ENCODE measurements around the gene PIP4P1.

The PIP4P1 gene

DNA sequence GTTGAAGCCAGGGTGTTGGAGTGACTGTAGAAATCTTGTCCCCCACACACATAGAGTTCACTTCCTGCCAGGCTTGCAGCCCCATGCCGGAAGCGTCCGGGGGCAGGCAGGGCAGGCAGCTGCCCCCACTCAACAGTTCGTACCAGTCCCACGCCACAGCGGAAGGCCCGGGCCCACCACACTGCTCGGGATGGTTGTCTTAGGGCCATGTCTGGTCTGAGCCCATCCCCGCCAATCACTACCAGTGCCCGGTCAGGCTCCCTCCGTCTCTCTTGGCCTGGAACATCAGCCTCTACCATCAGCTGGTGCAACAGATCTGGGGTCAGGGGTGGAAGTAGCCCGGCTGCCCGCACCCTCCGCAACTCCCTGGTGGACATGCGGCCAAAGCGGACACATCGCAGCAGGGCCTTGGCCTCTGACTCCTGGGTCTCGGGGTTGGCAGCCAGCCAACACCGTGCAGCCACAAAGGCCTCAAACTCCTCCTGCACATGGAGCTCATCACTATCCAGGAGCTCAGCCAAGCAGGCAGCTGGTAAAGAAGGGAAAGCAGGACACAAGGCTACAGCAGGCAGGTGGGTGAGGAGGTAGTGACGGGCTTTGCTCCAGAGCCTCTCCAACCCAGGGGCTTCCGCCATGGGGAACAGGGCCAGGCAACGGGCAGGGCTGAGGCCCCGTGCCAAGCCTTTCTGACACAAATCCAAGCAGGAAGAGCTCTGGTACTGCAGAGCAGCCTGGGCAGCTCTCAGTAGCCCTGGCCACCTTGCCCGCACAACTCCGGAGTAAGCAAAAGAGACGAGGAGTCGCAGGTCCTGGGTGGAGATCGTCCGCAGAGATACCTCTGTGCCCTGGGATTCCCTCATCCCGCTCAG lies 31.2 kb downstream of the PIP4P1 start:
- no peak for TF ChIP-seq CTCF (IDR thresholded peaks at IDR 0.05)
- Histone ChIP-seq H3K9me3 (no peaks in the 10 kb centered on the region), H3K27me3 (no peaks in the 10 kb centered on the region), H3K4me3 (ENCODE audit: low read depth in 1 of 2, low read length in 1 of 2) (no peak overlapping the region), H3K36me3 (no peaks in the 10 kb centered on the region), H3K4me1 (ENCODE audit: control insufficient read depth in 1 of 2, insufficient read depth in 1 of 2, low read depth in 1 of 2, low read length in 1 of 2) (peaks cover 30 to 32% of the 10 kb centered on the region in 2 experiments), H3K27ac (no peak overlapping the region)

GRCh38 chr14:20428802-20429201 lies 32.4 kb downstream of the PIP4P1 start:
- H3K9me3 ChIP-seq = no peaks in the 10 kb centered on the region
- no peaks in the 10 kb centered on the region for H3K36me3 ChIP-seq
- peak overlapping the region in 1 of 2 experiments; percentile 62 for H3K4me3 ChIP-seq (ENCODE audit: low read depth in 1 of 2, low read length in 1 of 2)
- H3K27me3 ChIP-seq = no peaks in the 10 kb centered on the region
- no peak for TF ChIP-seq CTCF (IDR thresholded peaks at IDR 0.05)
- peaks cover 30 to 32% of the 10 kb centered on the region in 2 experiments for H3K4me1 ChIP-seq (ENCODE audit: control insufficient read depth in 1 of 2, insufficient read depth in 1 of 2, low read depth in 1 of 2, low read length in 1 of 2)
- peak overlapping the region; percentile 86 for H3K27ac ChIP-seq

- no peaks in the 10 kb centered on the region for H3K27me3 ChIP-seq
- peaks cover 30 to 32% of the 10 kb centered on the region in 2 experiments for H3K4me1 ChIP-seq (ENCODE audit: control insufficient read depth in 1 of 2, insufficient read depth in 1 of 2, low read depth in 1 of 2, low read length in 1 of 2)
- H3K4me3 ChIP-seq (ENCODE audit: low read depth in 1 of 2, low read length in 1 of 2) = peak overlapping the region; percentile 53 to 62
- no peak for TF ChIP-seq CTCF (IDR thresholded peaks at IDR 0.05)
- no peaks in the 10 kb centered on the region for H3K36me3 ChIP-seq
- peak overlapping the region; percentile 86 for H3K27ac ChIP-seq
- no peaks in the 10 kb centered on the region for H3K9me3 ChIP-seq
Observed at GRCh38 chr14:20428010-20428365, 33.2 kb downstream of the PIP4P1 start.

- TF ChIP-seq CTCF (IDR thresholded peaks at IDR 0.05) = no peak
- peak overlapping the region; percentile 53 to 62 for H3K4me3 ChIP-seq (ENCODE audit: low read depth in 1 of 2, low read length in 1 of 2)
- no peaks in the 10 kb centered on the region for H3K36me3 ChIP-seq
- H3K27ac ChIP-seq = peak overlapping the region; percentile 86
- H3K9me3 ChIP-seq = no peaks in the 10 kb centered on the region
- peaks cover 30 to 32% of the 10 kb centered on the region in 2 experiments for H3K4me1 ChIP-seq (ENCODE audit: control insufficient read depth in 1 of 2, insufficient read depth in 1 of 2, low read depth in 1 of 2, low read length in 1 of 2)
- no peaks in the 10 kb centered on the region for H3K27me3 ChIP-seq
Observed at GRCh38 chr14:20427231-20428009, 33.8 kb downstream of the PIP4P1 start.

DNA sequence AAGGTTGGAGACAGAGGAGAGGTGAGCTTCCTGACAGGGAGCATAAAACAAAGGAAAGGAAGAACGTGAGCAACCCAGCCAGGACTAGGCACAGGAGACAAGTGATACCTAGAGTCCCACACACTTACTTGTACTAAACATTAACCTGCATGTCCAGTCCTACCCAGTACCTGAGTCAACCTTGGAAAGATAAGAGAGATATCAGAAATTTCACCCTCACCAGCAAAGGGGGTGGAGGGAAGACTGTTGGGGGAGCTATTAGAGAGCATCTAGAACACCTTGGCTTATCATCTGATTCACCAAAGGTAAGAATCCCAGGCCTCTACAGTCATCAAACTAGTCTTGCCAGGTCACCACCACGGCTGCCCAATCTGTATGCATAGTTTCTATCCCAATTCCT lies 36.4 kb downstream of the PIP4P1 start:
- Histone ChIP-seq H3K4me1 (ENCODE audit: control insufficient read depth in 1 of 2, insufficient read depth in 1 of 2, low read depth in 1 of 2, low read length in 1 of 2) (peaks cover 27 to 29% of the 10 kb centered on the region in 2 experiments), H3K27ac (no peak overlapping the region), H3K27me3 (no peaks in the 10 kb centered on the region), H3K4me3 (ENCODE audit: low read depth in 1 of 2, low read length in 1 of 2) (no peak overlapping the region), H3K9me3 (no peaks in the 10 kb centered on the region), H3K36me3 (no peaks in the 10 kb centered on the region)
- TF ChIP-seq CTCF (IDR thresholded peaks at IDR 0.05) = no peak
